Measurements from ENCODE around the gene ACBD3.

- TF ChIP-seq, protein P1, sequence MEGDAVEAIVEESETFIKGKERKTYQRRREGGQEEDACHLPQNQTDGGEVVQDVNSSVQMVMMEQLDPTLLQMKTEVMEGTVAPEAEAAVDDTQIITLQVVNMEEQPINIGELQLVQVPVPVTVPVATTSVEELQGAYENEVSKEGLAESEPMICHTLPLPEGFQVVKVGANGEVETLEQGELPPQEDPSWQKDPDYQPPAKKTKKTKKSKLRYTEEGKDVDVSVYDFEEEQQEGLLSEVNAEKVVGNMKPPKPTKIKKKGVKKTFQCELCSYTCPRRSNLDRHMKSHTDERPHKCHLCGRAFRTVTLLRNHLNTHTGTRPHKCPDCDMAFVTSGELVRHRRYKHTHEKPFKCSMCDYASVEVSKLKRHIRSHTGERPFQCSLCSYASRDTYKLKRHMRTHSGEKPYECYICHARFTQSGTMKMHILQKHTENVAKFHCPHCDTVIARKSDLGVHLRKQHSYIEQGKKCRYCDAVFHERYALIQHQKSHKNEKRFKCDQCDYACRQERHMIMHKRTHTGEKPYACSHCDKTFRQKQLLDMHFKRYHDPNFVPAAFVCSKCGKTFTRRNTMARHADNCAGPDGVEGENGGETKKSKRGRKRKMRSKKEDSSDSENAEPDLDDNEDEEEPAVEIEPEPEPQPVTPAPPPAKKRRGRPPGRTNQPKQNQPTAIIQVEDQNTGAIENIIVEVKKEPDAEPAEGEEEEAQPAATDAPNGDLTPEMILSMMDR (IDR thresholded peaks at IDR 0.05): no peak
- TF ChIP-seq REST (IDR thresholded peaks at IDR 0.05; ENCODE audit: low read depth, low read length) (no peak), TCF12 (IDR thresholded peaks at IDR 0.05) (no peak), YY1 (IDR thresholded peaks at IDR 0.05; ENCODE audit: low read depth) (no peak), PBX3 (IDR thresholded peaks at IDR 0.05) (no peak), SMC3 (IDR thresholded peaks at IDR 0.05; ENCODE audit: low read depth, low read length) (no peak), POLR2AphosphoS5 (IDR thresholded peaks at IDR 0.05; ENCODE audit: low read depth, low read length) (no peak), RFX5 (IDR thresholded peaks at IDR 0.05; ENCODE audit: low read length) (no peak), EP300 (IDR thresholded peaks at IDR 0.05; ENCODE audit: borderline replicate concordance in 1 of 2, low read depth in 1 of 2, low read length in 1 of 2) (no peak), TAF1 (IDR thresholded peaks at IDR 0.05; ENCODE audit: borderline replicate concordance, low read depth, low read length) (no peak), CHD2 (IDR thresholded peaks at IDR 0.05; ENCODE audit: low read length, partially characterized antibody) (no peak), ZBTB33 (IDR thresholded peaks at IDR 0.05; ENCODE audit: borderline replicate concordance, low read depth) (no peak), SIN3A (IDR thresholded peaks at IDR 0.05; ENCODE audit: borderline replicate concordance, low read depth, low read length) (no peak)
Observed at GRCh38 chr1:226132728-226133503, 53.6 kb downstream of the ACBD3 start.
